Sigmoid colon (tissue), 4 donors: ENCODE results near the gene FBXO10.

ENCODE experiments used
- CTCF ChIP-seq, 4 experiments: fragments of 450-650 bp in 3 of 4; fragments of 200-600 bp in 1 of 4; IDR thresholded peaks; one replicate each; pipeline ENCODE4 v1.5.1; 2016 to 2019; ENCODE audit warnings: antibody characterized with exemption in 4 of 4, mild to moderate bottlenecking in 3 of 4, moderate library complexity in 2 of 4
- EP300 ChIP-seq, 4 donors: sonication (generic); formaldehyde crosslinking; IDR thresholded peaks; one replicate each; pipeline ENCODE4 v1.6.1; 2017; ENCODE audit warnings: antibody characterized with exemption in 4 of 4
- POLR2A ChIP-seq, 2 donors: fragments of 450-650 bp; IDR thresholded peaks; one replicate each; pipeline ENCODE4 v1.6.1; 2016; ENCODE audit warnings: antibody characterized with exemption in 2 of 2, mild to moderate bottlenecking in 2 of 2, moderate library complexity in 2 of 2

- TF ChIP-seq POLR2A (IDR thresholded peaks at IDR 0.05): no peak
- no peak for TF ChIP-seq EP300 (IDR thresholded peaks at IDR 0.05)
- TF ChIP-seq CTCF (IDR thresholded peaks at IDR 0.05): no peak
These were observed 74.1 kb downstream of the FBXO10 start for GRCh38 chr9:37501957-37502596.
